ENCODE results near the gene C1orf210.

The C1orf210 gene

GRCh38 chr1:43235451-43236121 is 49.8 kb downstream of the C1orf210 start:
- no peaks in the 10 kb centered on the region for H3K9me3 ChIP-seq (ENCODE audit: control insufficient read depth, low read length)
- H3K27ac ChIP-seq (ENCODE audit: insufficient read depth, low read depth, low read length, poor library complexity, severe bottlenecking), result no peak overlapping the region
- no peaks in the 10 kb centered on the region for H3K27me3 ChIP-seq (ENCODE audit: control insufficient read depth, insufficient read depth, low read length, poor library complexity, severe bottlenecking)
- 89% methylated on average over 9 of the region's 9 CpGs for WGBS, 2 experiments
- H3K36me3 ChIP-seq (ENCODE audit: control insufficient read depth, insufficient read depth, low read length), result no peaks in the 10 kb centered on the region
- no peak overlapping the region for H3K4me3 ChIP-seq (ENCODE audit: insufficient read depth, low read depth, low read length)
- H3K4me1 ChIP-seq (ENCODE audit: control insufficient read depth, insufficient read depth, low read length), result peaks cover 2% of the 10 kb centered on the region

DNA sequence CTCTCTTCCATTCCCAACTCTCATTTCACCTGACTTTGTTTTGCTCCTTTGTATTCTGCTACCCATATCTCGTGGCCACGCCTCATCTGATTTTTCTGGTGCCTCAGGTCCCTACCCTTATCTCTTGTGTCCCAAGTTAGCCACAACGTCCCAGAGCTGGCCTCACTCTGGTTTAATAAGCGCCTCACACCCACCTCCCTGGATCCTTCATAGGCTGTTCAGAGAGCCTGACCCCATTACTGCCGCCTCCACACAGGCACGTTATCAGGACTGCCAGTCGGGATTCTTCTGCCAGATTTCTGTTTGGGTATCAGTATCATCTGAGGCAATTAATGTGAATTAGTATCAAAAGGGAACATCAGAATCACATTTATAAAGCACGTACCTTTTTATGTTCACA is 50.3 kb downstream of the C1orf210 start:
- no peaks in the 10 kb centered on the region for H3K9me3 ChIP-seq (ENCODE audit: control insufficient read depth, low read length)
- no peak overlapping the region for H3K27ac ChIP-seq (ENCODE audit: insufficient read depth, low read depth, low read length, poor library complexity, severe bottlenecking)
- 90 to 96% methylated on average over 7 to 8 of the region's 8 CpGs for WGBS, 2 experiments
- H3K36me3 ChIP-seq (ENCODE audit: control insufficient read depth, insufficient read depth, low read length), result no peaks in the 10 kb centered on the region
- H3K4me3 ChIP-seq (ENCODE audit: insufficient read depth, low read depth, low read length), result no peak overlapping the region
- no peaks in the 10 kb centered on the region for H3K27me3 ChIP-seq (ENCODE audit: control insufficient read depth, insufficient read depth, low read length, poor library complexity, severe bottlenecking)
- H3K4me1 ChIP-seq (ENCODE audit: control insufficient read depth, insufficient read depth, low read length), result peaks cover 7% of the 10 kb centered on the region

DNA sequence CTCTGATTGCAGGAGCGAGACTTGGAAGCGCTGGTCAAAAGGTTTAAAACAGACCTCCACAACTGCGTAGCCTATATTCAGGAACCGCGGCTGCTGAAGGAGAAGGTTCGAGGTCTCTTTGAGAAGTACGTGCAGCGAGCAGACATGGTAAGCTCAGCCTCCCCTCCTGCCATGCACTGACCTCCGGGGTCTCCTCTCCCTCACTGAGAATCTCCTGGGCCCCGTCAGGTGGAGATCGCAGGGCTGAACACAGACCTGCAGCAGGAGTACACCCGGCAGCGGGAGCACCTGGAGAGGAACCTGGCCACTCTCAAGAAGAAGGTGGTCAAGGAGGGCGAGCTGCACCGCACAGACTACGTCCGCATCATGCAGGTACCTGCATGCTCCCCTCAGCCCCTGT is 51.1 kb downstream of the C1orf210 start:
- Histone ChIP-seq H3K27ac (ENCODE audit: insufficient read depth, low read depth, low read length, poor library complexity, severe bottlenecking) (no peak overlapping the region), H3K4me3 (ENCODE audit: insufficient read depth, low read depth, low read length) (no peak overlapping the region), H3K36me3 (ENCODE audit: control insufficient read depth, insufficient read depth, low read length) (no peaks in the 10 kb centered on the region), H3K9me3 (ENCODE audit: control insufficient read depth, low read length) (no peaks in the 10 kb centered on the region), H3K4me1 (ENCODE audit: control insufficient read depth, insufficient read depth, low read length) (peaks cover 11% of the 10 kb centered on the region), H3K27me3 (ENCODE audit: control insufficient read depth, insufficient read depth, low read length, poor library complexity, severe bottlenecking) (no peaks in the 10 kb centered on the region)
- WGBS, 2 experiments, result 94 to 95% methylated on average over 17 of the region's 17 CpGs

DNA sequence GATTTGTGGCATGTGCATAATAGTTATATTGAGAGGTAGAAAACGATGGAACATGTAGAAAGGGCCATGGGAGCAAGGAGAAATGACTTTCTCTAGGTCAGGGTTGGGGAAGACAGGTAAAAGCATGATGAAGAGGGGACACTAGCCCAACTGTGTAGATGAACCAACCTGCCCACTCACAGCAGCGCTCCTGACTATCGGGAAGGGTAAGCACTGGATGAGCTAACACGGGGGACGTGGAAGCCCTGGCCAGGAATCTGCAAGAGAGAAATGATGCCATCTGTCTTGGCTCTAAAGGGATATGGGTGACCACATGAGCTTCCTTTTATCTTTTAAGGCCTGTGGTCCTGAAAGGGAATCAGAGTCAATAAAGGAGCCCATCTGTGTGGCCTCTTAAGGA is 51.8 kb downstream of the C1orf210 start:
- Histone ChIP-seq H3K27ac (ENCODE audit: insufficient read depth, low read depth, low read length, poor library complexity, severe bottlenecking) (no peak overlapping the region), H3K36me3 (ENCODE audit: control insufficient read depth, insufficient read depth, low read length) (no peaks in the 10 kb centered on the region), H3K9me3 (ENCODE audit: control insufficient read depth, low read length) (no peaks in the 10 kb centered on the region), H3K4me1 (ENCODE audit: control insufficient read depth, insufficient read depth, low read length) (peaks cover 11% of the 10 kb centered on the region), H3K27me3 (ENCODE audit: control insufficient read depth, insufficient read depth, low read length, poor library complexity, severe bottlenecking) (no peaks in the 10 kb centered on the region), H3K4me3 (ENCODE audit: insufficient read depth, low read depth, low read length) (no peak overlapping the region)
- WGBS, 2 experiments, result 94 to 96% methylated on average over 5 of the region's 5 CpGs

DNA sequence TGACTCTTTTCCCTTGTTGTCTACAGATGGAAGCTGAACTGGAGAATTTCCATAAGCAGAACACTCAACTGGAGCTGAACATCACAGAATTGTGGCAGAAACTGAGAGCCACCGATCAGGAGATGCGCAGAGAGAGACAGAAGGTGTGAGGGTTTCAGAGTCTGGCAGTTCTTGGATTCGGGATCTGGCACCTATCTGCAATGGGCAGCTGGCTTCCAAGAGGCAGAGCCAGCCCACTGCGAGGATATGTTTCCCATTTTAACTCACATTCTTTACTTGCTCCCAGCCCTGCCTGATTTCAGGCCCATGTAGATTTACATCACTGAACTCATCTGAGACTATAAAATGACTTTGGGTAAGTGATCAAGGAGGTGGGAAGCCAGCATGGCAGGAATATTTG is 52.9 kb downstream of the C1orf210 start:
- Histone ChIP-seq H3K27ac (ENCODE audit: insufficient read depth, low read depth, low read length, poor library complexity, severe bottlenecking) (no peak overlapping the region), H3K4me3 (ENCODE audit: insufficient read depth, low read depth, low read length) (no peak overlapping the region), H3K9me3 (ENCODE audit: control insufficient read depth, low read length) (no peaks in the 10 kb centered on the region), H3K27me3 (ENCODE audit: control insufficient read depth, insufficient read depth, low read length, poor library complexity, severe bottlenecking) (no peaks in the 10 kb centered on the region), H3K36me3 (ENCODE audit: control insufficient read depth, insufficient read depth, low read length) (no peaks in the 10 kb centered on the region), H3K4me1 (ENCODE audit: control insufficient read depth, insufficient read depth, low read length) (peaks cover 11% of the 10 kb centered on the region)
- 90 to 97% methylated on average over 4 of the region's 4 CpGs for WGBS, 2 experiments

DNA sequence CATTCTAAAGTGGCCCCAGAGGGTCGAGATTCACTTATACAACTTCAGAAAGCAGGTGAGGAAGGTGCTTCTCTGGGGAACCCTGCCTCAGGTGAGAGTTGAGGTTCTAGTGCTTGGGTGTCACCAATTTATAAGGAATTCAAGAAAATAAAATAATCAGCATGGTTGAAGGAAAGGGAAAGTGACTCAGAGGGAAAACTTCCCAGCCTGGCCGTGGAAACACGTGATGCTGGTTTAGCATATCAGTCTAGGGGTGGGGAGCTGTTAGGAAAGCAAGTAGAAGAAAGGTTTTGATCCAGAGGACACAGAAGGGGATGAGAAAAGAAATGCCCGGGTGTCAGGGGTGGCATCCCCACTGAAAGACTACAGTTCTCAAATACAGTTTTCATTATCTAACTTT is 53.3 kb downstream of the C1orf210 start:
- no peaks in the 10 kb centered on the region for H3K9me3 ChIP-seq (ENCODE audit: control insufficient read depth, low read length)

More for the DNA sequence above, 53.3 kb downstream of the C1orf210 start:
- Histone ChIP-seq H3K27me3 (ENCODE audit: control insufficient read depth, insufficient read depth, low read length, poor library complexity, severe bottlenecking) (no peaks in the 10 kb centered on the region), H3K36me3 (ENCODE audit: control insufficient read depth, insufficient read depth, low read length) (no peaks in the 10 kb centered on the region), H3K4me1 (ENCODE audit: control insufficient read depth, insufficient read depth, low read length) (peaks cover 11% of the 10 kb centered on the region), H3K27ac (ENCODE audit: insufficient read depth, low read depth, low read length, poor library complexity, severe bottlenecking) (no peak overlapping the region), H3K4me3 (ENCODE audit: insufficient read depth, low read depth, low read length) (no peak overlapping the region)
- WGBS, 2 experiments, result 58 to 68% methylated on average over 4 of the region's 4 CpGs

All from ectodermal cell (in vitro differentiated cells).